ENCODE measurements around the gene ETNK1. TPM values are rescaled to one million over a fixed set of nuclear protein-coding genes. Genes with fewer than 3 reads are reported as not detected.

Gene ETNK1
- total RNA-seq, 2 experiments from 2014 or later = 54.9 to 55.2 TPM

- no peak overlapping the region for H3K27ac Mint-ChIP-seq
- no peak for TF ChIP-seq CTCF (IDR thresholded peaks at IDR 0.05)
- POLR2A ChIA-PET = no interaction called here
- no peak for ATAC-seq
- no peaks in the 10 kb centered on the region for H3K9me3 Mint-ChIP-seq
- H3K4me1 Mint-ChIP-seq (ENCODE audit: low read depth) = no peaks in the 10 kb centered on the region
- DNase-seq = no peak
- H3K27me3 Mint-ChIP-seq = peaks cover 7% of the 10 kb centered on the region
- H3K36me3 Mint-ChIP-seq (ENCODE audit: low read depth) = no peaks in the 10 kb centered on the region
- CTCF ChIA-PET = no interaction called here
- intact Hi-C loops (cut with micrococcal nuclease) = no loop called here
- H3K4me3 Mint-ChIP-seq = no peak overlapping the region
These were observed 97.8 kb downstream of the ETNK1 start for GRCh38 chr12:22722779-22723178.

GRCh38 chr12:22728987-22729386, 104.0 kb downstream of the ETNK1 start:
- H3K27ac Mint-ChIP-seq = no peak overlapping the region
- TF ChIP-seq CTCF (IDR thresholded peaks at IDR 0.05) = no peak
- H3K27me3 Mint-ChIP-seq = peaks cover 4% of the 10 kb centered on the region
- POLR2A ChIA-PET = no interaction called here
- no peak for ATAC-seq
- intact Hi-C loops (cut with micrococcal nuclease) = no loop called here
- no peaks in the 10 kb centered on the region for H3K36me3 Mint-ChIP-seq (ENCODE audit: low read depth)
- H3K4me3 Mint-ChIP-seq = no peak overlapping the region
- H3K4me1 Mint-ChIP-seq (ENCODE audit: low read depth) = no peaks in the 10 kb centered on the region
- no peaks in the 10 kb centered on the region for H3K9me3 Mint-ChIP-seq
- no peak for DNase-seq
- CTCF ChIA-PET = interaction anchor here (0.8 kb wide), 1 partner anchor 127 kb away, joined by 3 read pairs; no protein-coding TSS in a partner anchor

GRCh38 chr12:22729431-22729956, 104.5 kb downstream of the ETNK1 start:
- Mint-ChIP-seq H3K27me3 (peaks cover 4% of the 10 kb centered on the region), H3K36me3 (ENCODE audit: low read depth) (no peaks in the 10 kb centered on the region), H3K27ac (no peak overlapping the region), H3K9me3 (no peaks in the 10 kb centered on the region), H3K4me3 (no peak overlapping the region), H3K4me1 (ENCODE audit: low read depth) (no peaks in the 10 kb centered on the region)
- DNase-seq (no peak), ATAC-seq (no peak)
- ChIA-PET POLR2A (no interaction called here), CTCF (interaction anchor here (0.8 kb wide), 1 partner anchor 126 kb away, joined by 3 read pairs; no protein-coding TSS in a partner anchor)
- intact Hi-C loops (cut with micrococcal nuclease) = no loop called here
- no peak for TF ChIP-seq CTCF (IDR thresholded peaks at IDR 0.05)

- no peak for ATAC-seq
- Mint-ChIP-seq H3K27ac (no peak overlapping the region), H3K36me3 (ENCODE audit: low read depth) (no peaks in the 10 kb centered on the region), H3K4me1 (ENCODE audit: low read depth) (no peaks in the 10 kb centered on the region), H3K4me3 (no peak overlapping the region), H3K9me3 (no peaks in the 10 kb centered on the region), H3K27me3 (peaks cover 4% of the 10 kb centered on the region)
- no peak for DNase-seq
- CTCF ChIA-PET = no interaction called here
- intact Hi-C loops (cut with micrococcal nuclease) = no loop called here
- POLR2A ChIA-PET = no interaction called here
- TF ChIP-seq CTCF (IDR thresholded peaks at IDR 0.05) = no peak
These were observed 105.0 kb downstream of the ETNK1 start for GRCh38 chr12:22729957-22730443.

GRCh38 chr12:22731236-22731635, 106.3 kb downstream of the ETNK1 start:
- ChIA-PET CTCF (no interaction called here), POLR2A (no interaction called here)
- Mint-ChIP-seq H3K4me1 (ENCODE audit: low read depth) (no peaks in the 10 kb centered on the region), H3K4me3 (no peak overlapping the region), H3K36me3 (ENCODE audit: low read depth) (no peaks in the 10 kb centered on the region), H3K27ac (no peak overlapping the region), H3K27me3 (peaks cover 4% of the 10 kb centered on the region), H3K9me3 (no peaks in the 10 kb centered on the region)
- intact Hi-C loops (cut with micrococcal nuclease) = no loop called here
- TF ChIP-seq CTCF (IDR thresholded peaks at IDR 0.05) = no peak
- ATAC-seq (no peak), DNase-seq (no peak)
